NOMO-1 (cell line): ENCODE data around the gene TRIM16.
A peak's percentile ranks its signal among the peaks of the same experiment; 100 is the strongest.
"Not testable (repeated sequence)": the region's sequence is repeated elsewhere in the genome, so short reads cannot be mapped to it uniquely, and the experiment has no call there.

Source experiments
- DNase-seq, 2 experiments: peaks; one replicate each; lab custom pipeline; 2025; ENCODE audit not compliant: unreplicated experiment in 2 of 2; lab: John Stamatoyannopoulos, UW

Gene TRIM16

DNA sequence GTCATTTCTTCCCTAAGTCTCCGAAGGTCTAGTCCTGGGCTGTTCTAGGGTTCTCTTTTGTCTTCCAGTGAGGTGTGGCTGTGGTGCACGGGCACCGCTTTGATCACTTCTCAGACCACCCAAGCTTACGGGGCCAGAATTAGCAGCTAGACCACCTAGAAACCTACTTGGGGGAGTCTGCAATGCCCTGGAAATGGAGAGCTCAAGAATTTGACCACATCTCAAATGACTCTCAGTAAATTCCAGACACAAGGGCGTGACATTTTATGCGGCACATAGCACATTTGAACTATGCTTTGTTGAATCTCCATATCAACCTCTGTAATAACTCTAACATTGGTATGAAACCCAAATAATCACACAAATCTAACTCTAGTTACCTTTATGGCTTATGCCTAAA lies 24.9 kb downstream of the TRIM16 start:
- no peak for DNase-seq

- DNase-seq: no peak
These were observed 25.8 kb downstream of the TRIM16 start for GRCh38 chr17:15658296-15658695.

- DNase-seq: no peak
These were observed 26.2 kb downstream of the TRIM16 start for GRCh38 chr17:15657868-15658267.

DNA sequence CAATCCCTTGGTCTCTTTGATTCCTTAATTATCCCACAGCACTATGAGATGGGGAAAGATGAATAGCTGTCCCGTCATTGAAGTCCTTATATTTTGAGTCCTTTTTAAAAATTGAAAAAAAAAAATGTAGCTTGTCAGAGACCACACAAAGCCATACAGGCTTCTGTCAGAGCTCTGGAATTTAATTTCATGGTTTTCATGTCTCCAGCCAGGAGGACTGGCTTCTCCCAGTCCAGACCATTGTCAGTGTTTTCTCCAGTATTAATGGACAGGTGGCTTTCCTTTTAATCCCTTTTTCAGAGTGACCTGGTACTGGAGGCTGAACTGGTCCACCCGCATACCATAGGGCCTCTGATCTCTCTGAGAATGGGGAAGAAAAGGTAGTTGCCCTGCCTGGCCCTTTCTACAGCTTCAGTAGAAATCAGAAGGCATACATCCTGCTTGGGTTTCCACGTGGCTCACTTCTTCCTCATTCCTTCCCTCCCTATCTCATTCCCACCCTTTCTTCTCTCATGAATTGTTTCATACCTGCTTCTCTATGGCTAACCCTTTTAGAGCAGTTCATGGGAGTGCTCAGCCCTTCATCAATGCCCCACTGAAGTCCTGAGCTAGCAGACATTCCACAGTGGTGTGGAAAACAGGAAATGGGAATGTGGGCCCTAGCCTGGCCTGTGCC lies 29.1 kb downstream of the TRIM16 start:
- DNase-seq: no peak

DNA sequence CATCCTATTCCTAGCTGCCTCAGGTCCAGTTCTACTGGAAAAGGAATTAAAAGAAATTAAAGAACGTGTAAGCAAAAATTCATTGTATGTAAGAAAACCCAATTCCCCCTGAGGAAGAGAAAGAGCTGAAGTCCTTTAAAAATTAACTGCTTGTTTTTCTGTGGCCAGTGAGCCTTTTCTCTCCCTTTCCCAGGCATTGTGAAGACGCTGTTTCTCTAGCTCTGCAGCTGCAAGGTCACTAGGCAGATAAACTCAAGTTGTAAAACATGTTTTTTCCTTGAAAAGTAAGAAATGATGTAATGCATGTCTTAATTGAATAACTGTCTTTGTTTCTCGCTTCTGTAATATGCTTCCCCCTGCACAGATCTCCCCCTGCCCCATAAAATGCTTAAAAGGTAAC lies 29.7 kb downstream of the TRIM16 start:
- not testable (repeated sequence) for DNase-seq

DNA sequence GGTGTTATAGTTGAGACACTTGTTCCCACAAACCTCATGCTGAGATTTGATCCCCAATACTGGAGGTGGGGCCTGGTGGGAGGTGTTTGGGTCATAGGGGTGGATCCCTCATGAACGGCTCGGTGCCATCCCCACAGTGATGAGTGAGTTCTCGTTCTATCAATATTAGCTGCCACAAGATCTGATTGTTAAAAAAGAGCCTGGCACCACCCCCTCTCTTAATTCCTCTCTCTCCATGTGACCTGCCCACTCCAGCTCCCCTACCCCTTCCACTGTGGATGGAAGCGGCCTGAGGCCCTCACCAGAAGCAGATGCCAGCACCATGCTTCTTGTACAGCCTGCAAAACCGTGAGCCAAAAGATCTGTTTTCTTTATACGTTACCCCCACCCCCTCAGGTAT lies 31.2 kb downstream of the TRIM16 start:
- DNase-seq: no peak

DNA sequence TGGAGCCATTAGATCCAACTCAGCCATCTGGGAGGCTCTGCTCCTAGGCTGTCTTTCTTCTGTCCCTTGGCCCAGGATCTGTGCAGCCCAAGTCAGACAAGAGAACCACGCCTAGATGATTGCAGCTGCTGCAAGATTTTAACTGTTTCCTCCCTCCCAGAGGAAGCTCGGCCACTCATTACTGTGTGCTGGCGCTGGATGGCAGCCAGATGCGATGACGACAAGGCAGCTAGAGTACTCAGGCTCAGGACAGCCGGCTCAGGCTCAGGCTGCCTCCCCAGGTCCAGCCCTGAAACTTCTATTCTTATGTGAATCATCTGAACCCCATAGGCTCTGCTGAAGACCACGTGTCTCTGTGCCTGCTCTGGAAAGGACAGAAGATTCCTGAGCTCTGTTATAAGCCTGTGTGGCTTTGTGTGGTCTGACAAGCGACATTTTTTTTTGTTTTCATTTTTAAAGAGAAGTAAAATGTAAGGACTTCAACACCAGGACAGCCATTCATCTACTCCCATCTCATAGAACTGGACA lies 32.5 kb downstream of the TRIM16 start:
- peak; percentile 94 to 97 for DNase-seq

DNA sequence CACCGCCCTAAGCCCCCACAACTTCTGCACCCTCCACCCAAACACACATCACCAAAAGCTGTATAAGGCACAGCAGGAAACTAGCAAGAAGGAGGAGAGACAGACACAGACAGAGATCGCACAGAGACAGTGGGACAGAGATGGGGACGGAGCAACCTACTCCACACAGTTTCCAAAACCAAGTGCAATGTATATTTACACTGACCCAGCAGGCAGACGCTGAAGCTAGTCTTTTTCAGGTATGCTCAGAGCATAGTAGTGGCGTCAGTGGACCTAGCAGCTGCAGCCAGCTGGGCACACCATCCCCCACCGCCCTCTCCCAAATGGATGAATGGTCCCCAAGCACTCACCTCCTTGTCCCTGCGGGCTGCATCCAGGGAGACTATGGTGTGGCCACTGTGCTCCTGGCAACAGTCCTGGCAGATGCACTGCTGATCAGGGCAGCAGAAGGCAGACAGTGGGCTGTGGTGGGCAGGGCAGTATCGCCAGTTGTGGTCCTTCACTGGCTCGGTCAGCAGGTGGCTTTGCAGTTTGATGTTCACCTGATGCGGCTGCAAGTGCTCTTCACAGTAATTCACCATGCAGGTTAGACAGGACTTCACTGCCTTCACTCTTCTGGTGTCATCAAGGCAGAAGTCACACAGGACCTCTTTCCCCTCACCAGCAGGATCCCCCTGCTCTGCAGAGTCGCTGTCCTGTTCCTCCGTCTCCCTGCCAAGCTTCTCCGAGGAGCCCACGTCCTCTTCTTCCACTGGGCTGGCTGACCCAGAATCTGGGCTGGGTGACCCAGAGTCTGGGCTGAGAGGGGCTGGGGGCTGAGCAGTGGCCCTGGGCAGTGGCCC lies 33.1 kb downstream of the TRIM16 start:
- DNase-seq: peak in 1 of 2 experiments; percentile 32

DNA sequence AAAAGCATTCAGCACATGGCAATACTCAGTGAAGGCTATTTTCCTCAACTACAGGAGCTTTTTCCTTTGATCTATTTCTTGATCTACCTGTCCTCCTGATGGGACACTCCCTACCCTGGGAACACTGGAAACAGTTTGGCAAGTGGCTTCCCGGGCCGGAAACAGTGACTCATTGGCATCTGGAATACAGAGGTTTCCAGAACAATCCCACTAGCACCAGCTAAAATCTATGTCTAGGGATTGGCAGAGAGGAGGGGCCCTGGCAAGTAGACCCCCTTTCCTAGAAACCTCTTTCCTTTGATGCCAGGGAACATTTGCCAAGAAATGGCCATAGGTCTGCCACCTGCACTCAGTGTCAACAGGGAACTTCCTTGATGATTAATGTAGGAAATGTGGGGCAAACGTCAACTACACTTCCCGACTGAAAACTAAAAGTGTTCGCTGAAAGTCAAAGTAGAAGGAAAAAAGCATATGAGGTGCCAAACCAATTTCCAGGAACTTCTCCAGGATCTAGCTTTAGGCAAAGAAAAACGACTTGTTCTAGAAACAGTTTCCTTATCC lies 34.2 kb downstream of the TRIM16 start:
- DNase-seq: no peak

DNA sequence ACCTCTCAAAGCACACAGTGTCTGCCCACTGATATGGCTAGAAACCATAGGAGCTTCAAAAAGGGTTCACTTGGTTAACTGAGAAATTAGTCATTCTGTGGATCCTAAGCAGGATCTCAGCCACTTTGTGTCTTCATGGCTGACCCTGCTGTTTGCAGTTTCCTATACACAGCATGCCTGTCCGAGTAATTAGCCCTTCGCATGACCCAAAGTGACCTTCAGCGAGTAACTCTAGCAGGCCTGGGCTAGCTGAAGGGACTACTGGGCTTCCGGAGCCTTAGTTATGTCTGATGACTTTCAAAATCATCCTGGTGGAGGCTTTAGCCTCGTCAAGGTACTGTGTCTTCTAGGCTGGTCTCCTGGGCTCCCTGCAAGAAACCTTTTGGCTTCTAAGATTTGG lies 35.7 kb downstream of the TRIM16 start:
- no peak for DNase-seq

GRCh38 chr17:15645942-15646312 lies 38.2 kb downstream of the TRIM16 start:
- DNase-seq: not testable (repeated sequence)

DNA sequence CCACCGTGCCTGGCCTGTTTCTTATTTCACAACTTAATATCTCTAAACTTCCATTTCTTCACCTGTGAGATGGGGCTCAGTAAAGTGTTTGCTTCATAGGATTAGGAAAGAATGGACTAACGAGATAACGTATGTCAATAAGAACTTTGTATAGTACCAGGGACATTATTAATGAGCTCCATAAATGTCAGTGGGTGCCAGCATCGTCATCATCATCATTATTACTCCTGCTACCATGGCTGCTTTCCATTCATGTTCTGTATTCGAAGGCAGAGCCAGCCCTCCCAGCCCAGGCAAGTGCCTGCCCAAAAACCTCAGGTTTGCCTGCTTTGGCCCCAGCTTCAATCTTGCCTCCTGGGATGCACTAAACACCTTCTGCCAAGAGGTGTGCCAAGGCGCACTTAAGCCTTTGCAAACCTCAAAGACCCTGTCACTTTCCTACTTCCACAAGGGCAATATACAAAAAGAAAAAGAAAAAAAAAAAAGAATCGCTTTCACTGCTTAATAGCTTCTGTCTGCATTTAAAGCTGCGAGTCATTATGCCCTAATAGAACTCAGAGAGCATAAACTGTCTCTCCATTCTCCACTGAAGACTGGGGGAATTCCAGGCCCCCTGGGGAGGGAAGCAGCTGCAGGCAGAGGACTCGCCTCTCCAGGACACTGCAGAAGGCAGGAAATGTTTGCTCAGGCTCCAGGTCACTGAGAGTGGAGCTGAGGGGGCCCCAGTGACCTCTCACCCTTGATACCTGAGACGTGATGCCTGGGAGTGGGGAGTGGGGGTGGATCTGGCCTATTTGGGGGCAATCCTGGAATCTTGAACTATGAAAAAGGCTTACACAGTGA lies 38.8 kb downstream of the TRIM16 start:
- not testable (repeated sequence) for DNase-seq

GRCh38 chr17:15642505-15643251 lies 41.4 kb downstream of the TRIM16 start:
- DNase-seq: not testable (repeated sequence)

DNA sequence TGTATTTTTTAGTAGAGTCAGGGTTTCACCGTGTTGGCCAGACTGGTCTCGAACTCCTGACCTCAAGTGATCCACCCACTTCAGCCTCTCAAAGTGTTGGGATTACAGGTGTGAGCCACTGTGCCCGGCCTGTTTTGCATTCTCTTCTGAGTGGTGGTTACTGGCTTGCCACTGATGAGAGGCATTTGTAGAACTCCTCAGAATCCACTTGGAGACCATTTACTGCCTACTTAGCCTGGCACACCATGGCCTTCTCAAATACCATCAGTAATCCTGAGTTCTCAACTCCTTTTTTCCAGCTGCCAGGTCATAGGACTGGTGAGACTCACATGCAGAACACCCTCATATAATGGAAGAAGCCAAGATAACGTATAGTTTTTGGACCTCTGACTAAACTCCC lies 42.1 kb downstream of the TRIM16 start:
- DNase-seq: not testable (repeated sequence)

- DNase-seq: not testable (repeated sequence)
These were observed 53.1 kb downstream of the TRIM16 start for GRCh38 chr17:15630930-15631453.

- not testable (repeated sequence) for DNase-seq
These were observed 54.1 kb downstream of the TRIM16 start for GRCh38 chr17:15629991-15630390.

DNA sequence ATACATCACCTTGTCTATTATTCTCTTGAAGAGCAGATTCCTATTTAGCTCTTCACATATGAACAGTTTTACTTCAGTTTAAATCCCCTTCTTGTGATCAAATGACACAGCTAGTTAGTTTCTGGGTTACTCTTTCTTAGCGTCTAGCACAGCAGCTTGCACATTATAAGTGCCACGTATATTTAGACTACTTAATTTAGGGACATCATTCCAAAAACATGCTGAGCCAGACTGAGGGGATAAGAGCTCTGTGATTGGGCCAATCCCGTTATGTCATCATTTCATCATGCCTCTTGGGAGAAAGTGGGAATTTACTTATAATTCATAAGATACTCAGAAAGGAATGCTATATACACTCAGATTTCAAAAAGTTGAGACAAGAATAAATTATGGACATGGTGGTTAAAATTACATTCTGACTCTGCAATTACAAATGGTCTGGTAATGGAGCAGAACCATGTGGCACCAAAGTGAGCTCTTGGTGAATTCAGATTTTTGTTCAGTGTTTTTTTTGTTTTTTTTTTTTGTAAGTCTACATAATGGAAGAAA lies 60.4 kb downstream of the TRIM16 start:
- not testable (repeated sequence) for DNase-seq

- not testable (repeated sequence) for DNase-seq
These were observed 60.9 kb downstream of the TRIM16 start for GRCh38 chr17:15623255-15623654.

DNA sequence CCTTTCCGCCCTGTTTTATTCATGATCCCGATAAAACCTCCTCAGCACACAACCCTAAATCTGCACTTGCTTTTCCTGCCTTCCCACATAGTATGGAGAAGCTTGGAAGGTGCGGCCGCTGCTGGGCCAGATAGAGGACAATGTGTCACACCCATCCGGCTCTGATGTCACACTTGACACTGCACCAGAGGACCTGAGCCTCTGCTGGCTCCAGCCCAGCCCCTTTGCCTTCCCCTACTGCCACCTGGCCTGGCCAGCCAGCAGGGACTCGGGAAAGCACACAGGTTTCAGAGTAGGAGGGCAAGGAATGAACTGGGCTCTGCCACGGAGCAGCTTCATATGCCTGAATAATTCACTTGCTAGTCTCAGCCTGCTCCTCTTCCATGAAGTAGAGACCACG lies 62.0 kb downstream of the TRIM16 start:
- DNase-seq: not testable (repeated sequence)
